ENCODE measurements around the gene IDI2. TPM values are rescaled to one million over a fixed set of nuclear protein-coding genes. Genes with fewer than 3 reads are reported as not detected.

IDI2 gene
- polyA plus RNA-seq, 2 of the 4 experiments (the other 2 are of a cell fraction): not detected

GRCh38 chr10:1054684-1055083 is 29.0 kb upstream of the IDI2 start:
- H3K27ac ChIP-seq: no peak overlapping the region
- ATAC-seq: no peak
- POLR2A ChIA-PET: no interaction called here

GRCh38 chr10:1050554-1050953 is 24.9 kb upstream of the IDI2 start:
- peak overlapping the region; percentile 74 for H3K4me2 ChIP-seq
- FAIRE-seq: no peak
- TF ChIP-seq FOSL2 (IDR thresholded peaks at IDR 0.05): no peak
- no peak for TF ChIP-seq FOSL2 (CRISPR knock-in tag; IDR thresholded peaks at IDR 0.05)
- TF ChIP-seq RNF2 (IDR thresholded peaks at IDR 0.05; ENCODE audit: borderline replicate concordance, low read depth): no peak
- peak; percentile 84 for TF ChIP-seq BHLHE40 (IDR thresholded peaks at IDR 0.05; ENCODE audit: low read depth, low read length)
- TF ChIP-seq BCL3 (IDR thresholded peaks at IDR 0.05): no peak
- ChIA-PET CTCF (interaction anchor here (0.6 kb wide), 1 partner anchor 137 kb away, joined by 4 read pairs; no protein-coding TSS in a partner anchor), POLR2A (interaction anchor here (3.1 kb wide), 1 partner anchor 63 kb away, joined by 23 read pairs; the partner anchor contains the start of gene GTPBP4)
- H3K9me3 ChIP-seq: no peaks in the 10 kb centered on the region
- DNase-seq (ENCODE audit: low read depth in 1 of 2, low spot score in 1 of 2): peak; percentile 49 to 62
- peak overlapping the region; percentile 88 for H3K4me3 ChIP-seq
- no peak overlapping the region for H3K27ac ChIP-seq
- WGBS (ENCODE audit: missing lambda C conversion rate): 61% methylated on average over 4 of the region's 4 CpGs
- ATAC-seq: no peak
- H3K4me1 ChIP-seq: peaks cover 44% of the 10 kb centered on the region

More at GRCh38 chr10:1054684-1055083, 29.0 kb upstream of the IDI2 start:
- Histone ChIP-seq H3K9me3 (no peaks in the 10 kb centered on the region), H3K4me2 (peak overlapping the region; percentile 72), H3K4me3 (peak overlapping the region; percentile 99; the same call in 2 of the 3 replicates), H3K4me1 (peaks cover 46% of the 10 kb centered on the region)
- no peak for FAIRE-seq
- CTCF ChIA-PET: no interaction called here
- 71% methylated on average over 6 of the region's 6 CpGs for WGBS (ENCODE audit: missing lambda C conversion rate)
- no peak for DNase-seq (ENCODE audit: low read depth in 1 of 2, low spot score in 1 of 2)
- TF ChIP-seq MAZ (IDR thresholded peaks at IDR 0.05; ENCODE audit: borderline replicate concordance, low read depth, low read length) (no peak), CTCF (IDR thresholded peaks at IDR 0.05) (no peak), HES2 (IDR thresholded peaks at IDR 0.05) (no peak), CBX2 (IDR thresholded peaks at IDR 0.05; ENCODE audit: borderline replicate concordance, low read depth) (no peak), FOXS1 (CRISPR knock-in tag; IDR thresholded peaks at IDR 0.05) (no peak), ESRRA (IDR thresholded peaks at IDR 0.05; ENCODE audit: borderline replicate concordance, low read length) (no peak), TP53 (CRISPR knock-in tag; IDR thresholded peaks at IDR 0.05) (no peak), ELK1 (IDR thresholded peaks at IDR 0.05; ENCODE audit: low read depth, low read length) (no peak), CHD2 (IDR thresholded peaks at IDR 0.05; ENCODE audit: low read length, partially characterized antibody) (no peak), PBX3 (IDR thresholded peaks at IDR 0.05) (no peak), HOXB5 (CRISPR knock-in tag; IDR thresholded peaks at IDR 0.05) (no peak), NPAS2 (CRISPR knock-in tag; IDR thresholded peaks at IDR 0.05; ENCODE audit: borderline replicate concordance) (no peak), RNF2 (IDR thresholded peaks at IDR 0.05; ENCODE audit: borderline replicate concordance, low read depth) (no peak), ATOH8 (CRISPR knock-in tag; IDR thresholded peaks at IDR 0.05; ENCODE audit: low read depth) (no peak), HEYL (CRISPR knock-in tag; IDR thresholded peaks at IDR 0.05) (no peak)

All from A549 (cell line).